Measurements from ENCODE around the gene PTPN9. TPM values are rescaled to one million over a fixed set of nuclear protein-coding genes. Genes with fewer than 3 reads are reported as not detected.

The PTPN9 gene
- total and polyA plus RNA-seq, 2 of the 13 experiments (the other 11 are each of a cell fraction or from before 2014, with no cell fraction given) = 16.6 to 19.9 TPM

- no peak for TF ChIP-seq ZNF782 (CRISPR knock-in tag; IDR thresholded peaks at IDR 0.05; ENCODE audit: borderline replicate concordance)
- TF ChIP-seq ZNF318 (CRISPR knock-in tag; IDR thresholded peaks at IDR 0.05) = no peak
- TF ChIP-seq ZBTB2 (CRISPR knock-in tag; IDR thresholded peaks at IDR 0.05; ENCODE audit: low read depth) = no peak
- no peak for TF ChIP-seq PAX8 (CRISPR knock-in tag; IDR thresholded peaks at IDR 0.05; ENCODE audit: borderline replicate concordance)
- no peak for TF ChIP-seq NR0B2 (CRISPR knock-in tag; IDR thresholded peaks at IDR 0.05)
- no peak for TF ChIP-seq ZNF639 (CRISPR knock-in tag; conservative IDR thresholded peaks at IDR 0.05)
- TF ChIP-seq ZC3H13 (CRISPR knock-in tag; IDR thresholded peaks at IDR 0.05) = no peak; the same call in 1 of the 2 replicates
- TF ChIP-seq ZNF784 (CRISPR knock-in tag; IDR thresholded peaks at IDR 0.05; ENCODE audit: borderline replicate concordance) = no peak
- TF ChIP-seq KMT2B (CRISPR knock-in tag; IDR thresholded peaks at IDR 0.05) = no peak
- no peak for TF ChIP-seq POGZ (CRISPR knock-in tag; IDR thresholded peaks at IDR 0.05)
- TF ChIP-seq ZNF18 (CRISPR knock-in tag; IDR thresholded peaks at IDR 0.05; ENCODE audit: insufficient replicate concordance) = no peak
- TF ChIP-seq MTF1 (CRISPR knock-in tag; IDR thresholded peaks at IDR 0.05) = no peak
- no peak for TF ChIP-seq ZFX (CRISPR knock-in tag; IDR thresholded peaks at IDR 0.05; ENCODE audit: low read depth)
These were observed 126.0 kb downstream of the PTPN9 start (continued) for GRCh38 chr15:75452865-75453702.

Data from HepG2 (cell line).